ENCODE results near the gene DCAF11.

Gene DCAF11

DNA sequence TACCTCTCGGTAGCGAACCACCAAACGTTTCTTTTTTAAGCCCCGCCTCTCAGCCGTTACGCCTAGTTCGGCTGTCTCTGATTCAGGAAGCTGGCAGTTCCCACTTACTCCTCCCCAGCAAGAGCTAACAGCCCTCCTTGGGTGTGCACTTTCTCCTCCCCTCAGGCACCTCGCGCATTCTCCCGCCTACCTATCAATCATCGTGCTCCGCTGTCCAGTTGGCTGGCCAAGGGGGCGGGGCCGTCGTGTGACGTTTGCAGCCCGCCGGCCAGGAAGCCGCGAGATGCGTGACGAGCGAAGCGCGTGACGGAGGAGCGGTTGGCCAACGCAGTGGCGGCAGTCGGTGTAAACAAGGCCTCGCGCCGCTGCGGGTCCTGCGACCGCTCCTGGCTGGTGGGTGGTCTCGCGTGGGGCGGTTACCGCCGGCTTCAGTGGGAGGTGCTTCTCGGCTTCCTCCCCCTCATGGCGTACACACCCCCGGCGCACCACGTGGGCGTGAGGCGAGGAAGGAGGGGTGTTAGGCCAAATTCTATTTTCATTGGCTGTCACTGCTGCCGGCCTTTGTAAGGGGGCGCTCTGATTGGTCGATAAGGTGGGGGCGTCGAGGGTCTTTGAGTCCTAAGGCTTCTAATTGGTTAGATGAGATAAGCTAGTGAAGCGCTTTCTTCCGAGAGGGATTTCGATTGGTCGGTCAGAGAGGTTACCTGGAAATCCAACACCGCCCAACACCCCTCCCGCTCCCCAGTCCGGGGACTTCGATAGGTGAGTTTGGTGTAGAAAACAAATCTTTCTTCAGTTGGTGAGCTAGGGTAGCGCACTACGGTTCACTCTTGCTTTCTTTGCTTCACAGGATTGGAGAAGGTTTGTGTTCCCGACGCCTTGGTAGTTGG lies at the start of gene DCAF11, which contains the start of gene NRL:
DCAF11 (plus strand) TSS at position 246 of the 890 bp plus-strand sequence. CDS start 818 bp downstream, outside the sequence.
NRL (minus strand) TSS at position 418 of the 890 bp plus-strand sequence. CDS start 32,101 bp downstream, outside the sequence.
- no peaks in the 10 kb centered on the region for H3K9me3 Mint-ChIP-seq
- peak; percentile 99 for DNase-seq

DNA sequence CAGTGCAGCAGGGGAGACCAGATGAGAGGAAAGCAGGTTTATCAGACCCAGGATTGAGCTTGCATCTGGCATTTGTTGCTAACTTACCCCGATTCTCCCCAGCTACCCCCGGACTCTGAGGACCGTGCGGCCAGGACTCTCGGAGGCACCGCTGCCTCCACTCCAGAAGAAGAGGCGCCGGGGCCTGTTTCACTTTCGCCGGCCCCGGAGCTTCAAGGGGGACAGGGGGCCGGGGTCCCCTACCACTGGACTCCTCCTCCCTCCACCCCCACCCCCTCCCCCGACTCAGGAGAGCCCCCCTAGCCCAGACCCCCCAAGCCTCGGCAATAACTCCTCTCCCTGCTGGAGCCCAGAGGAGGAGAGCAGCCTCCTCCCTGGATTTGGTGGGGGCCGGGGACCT lies 49.7 kb upstream of the DCAF11 start:
- Mint-ChIP-seq H3K9me3 (no peaks in the 10 kb centered on the region), H3K36me3 (no peaks in the 10 kb centered on the region), H3K27me3 (peaks cover 46% of the 10 kb centered on the region), H3K4me1 (no peaks in the 10 kb centered on the region), H3K4me3 (no peak overlapping the region), H3K27ac (no peak overlapping the region)
- DNase-seq = no peak
- CTCF ChIA-PET = interaction anchor here (1.1 kb wide), 1 partner anchor 9 kb away, joined by 4 read pairs; no protein-coding TSS in a partner anchor

More for the DNA sequence above, at the start of gene DCAF11, which contains the start of gene NRL:
- H3K4me1 Mint-ChIP-seq = peaks cover 36% of the 10 kb centered on the region
- no peaks in the 10 kb centered on the region for H3K27me3 Mint-ChIP-seq
- H3K4me3 Mint-ChIP-seq = peak within 1 kb of the TSS; percentile 87
- peak within 1 kb of the TSS; percentile 99 for H3K27ac Mint-ChIP-seq
- peaks cover 48% of the 10 kb centered on the region for H3K36me3 Mint-ChIP-seq
- CTCF ChIA-PET = interaction anchor here (0.9 to 2.5 kb wide), 14 partner anchors 10 to 194 kb away, joined by 3 to 9 read pairs (median 4); partner anchors contain the start of genes CIDEB, IRF9, PSME1 and RNF31

DNA sequence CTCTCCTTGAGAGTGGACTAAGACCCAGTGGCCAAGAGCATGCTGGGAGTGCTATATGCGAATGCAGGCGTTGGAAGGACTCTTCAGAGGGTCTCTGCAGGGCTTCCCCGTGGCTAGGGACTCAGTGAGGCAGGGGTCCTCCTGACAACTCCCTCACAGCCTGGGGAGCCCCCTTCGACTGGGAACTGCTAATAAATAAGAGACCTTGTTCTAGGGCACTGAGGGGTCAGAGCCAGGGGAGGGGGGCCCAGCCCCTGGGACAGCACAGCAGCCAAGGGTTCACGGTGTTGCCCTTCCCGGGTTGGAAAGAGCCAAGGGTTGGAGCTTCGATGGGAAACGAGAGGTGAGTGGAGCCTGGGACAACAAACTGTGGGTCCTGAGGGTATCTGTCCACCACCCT lies 49.2 kb upstream of the DCAF11 start:
- H3K36me3 Mint-ChIP-seq = no peaks in the 10 kb centered on the region
- no peak overlapping the region for H3K27ac Mint-ChIP-seq
- H3K9me3 Mint-ChIP-seq = no peaks in the 10 kb centered on the region
- H3K4me3 Mint-ChIP-seq = no peak overlapping the region
- no peak for DNase-seq
- no peaks in the 10 kb centered on the region for H3K4me1 Mint-ChIP-seq
- H3K27me3 Mint-ChIP-seq = peaks cover 52% of the 10 kb centered on the region
- CTCF ChIA-PET = interaction anchor here (1.1 kb wide), 1 partner anchor 9 kb away, joined by 4 read pairs; no protein-coding TSS in a partner anchor

DNA sequence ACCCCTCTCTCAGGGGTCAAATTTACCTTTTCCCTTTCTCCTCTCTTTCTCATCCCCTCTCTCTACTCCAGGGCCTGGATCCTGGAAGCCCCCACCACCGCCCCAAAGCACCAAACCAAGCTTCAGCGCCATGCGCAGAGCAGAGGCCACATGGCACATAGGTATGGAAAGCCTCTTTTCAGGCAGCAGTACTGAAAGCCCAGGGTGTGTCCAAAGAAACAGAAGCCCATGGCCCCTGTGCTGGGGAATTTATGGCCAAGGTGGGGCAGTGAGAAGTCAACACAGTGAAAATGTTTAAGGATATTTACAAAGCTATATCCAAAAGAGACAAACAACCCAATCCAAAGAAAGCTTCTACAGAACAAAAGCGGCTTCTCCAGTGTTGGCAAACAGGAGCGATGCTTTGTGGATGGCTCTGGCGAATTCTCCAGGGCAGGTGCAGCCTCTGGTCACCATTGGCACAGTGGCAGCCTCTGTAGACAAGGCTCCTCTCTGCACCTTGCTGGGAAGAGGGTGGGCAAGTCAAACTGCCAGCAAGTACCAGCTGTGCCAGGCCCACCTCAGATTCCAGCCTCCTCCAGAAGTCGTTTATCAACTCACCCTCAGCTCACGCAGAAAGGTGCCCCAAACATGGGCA lies 48.0 kb upstream of the DCAF11 start:
- Mint-ChIP-seq H3K27me3 (peaks cover 53% of the 10 kb centered on the region), H3K36me3 (no peaks in the 10 kb centered on the region), H3K9me3 (no peaks in the 10 kb centered on the region), H3K27ac (no peak overlapping the region), H3K4me1 (no peaks in the 10 kb centered on the region), H3K4me3 (no peak overlapping the region)
- DNase-seq = no peak
- CTCF ChIA-PET = interaction anchor here (0.5 to 3.4 kb wide), 4 partner anchors 9 to 42 kb away, joined by 3 to 15 read pairs (median 3); no protein-coding TSS in a partner anchor

DNA sequence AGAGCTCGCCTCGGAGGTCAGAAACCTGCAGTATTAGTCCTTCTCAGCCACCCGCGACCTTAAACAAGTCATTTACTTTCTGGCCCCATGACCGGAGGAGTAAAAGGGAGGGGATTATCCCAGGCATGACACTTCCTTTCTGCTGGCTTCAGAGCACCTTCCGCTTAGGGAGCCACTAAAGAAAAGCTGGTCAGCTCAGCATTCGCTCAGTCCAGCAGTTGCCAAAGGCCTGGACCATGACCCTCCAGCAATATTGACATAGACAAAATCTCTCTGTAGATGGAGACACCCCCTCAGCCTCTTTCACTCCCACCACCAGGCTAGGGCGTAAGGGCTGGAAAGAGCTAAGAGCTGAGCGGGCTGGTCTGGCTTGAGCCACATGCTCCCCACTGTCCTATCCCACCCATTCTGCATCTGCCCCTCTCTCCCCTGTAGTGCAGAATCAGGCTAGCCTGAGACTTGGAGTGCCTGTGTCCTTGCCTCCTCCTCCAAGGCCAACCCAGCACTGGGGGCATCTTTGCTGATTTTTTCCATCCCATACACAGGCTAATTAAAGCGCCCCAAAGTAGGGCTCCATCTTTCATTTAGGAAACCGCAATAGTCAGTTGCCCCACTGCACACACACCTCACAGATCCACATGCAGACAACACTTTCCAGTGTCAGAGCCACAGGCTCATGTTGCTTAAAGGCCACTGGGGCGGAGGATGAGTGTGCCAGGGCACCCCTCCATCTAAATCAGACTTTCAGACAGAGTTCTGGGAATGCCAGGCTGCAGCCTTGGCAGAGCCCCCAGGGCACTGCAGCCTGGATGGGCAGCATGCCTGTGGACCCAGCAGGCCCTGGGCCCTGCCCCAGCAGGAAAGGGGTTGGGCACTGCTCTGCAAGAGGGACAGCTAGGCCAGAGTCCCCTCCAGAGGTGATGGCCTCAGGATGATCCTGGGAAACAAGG lies 47.2 kb upstream of the DCAF11 start:
- CTCF ChIA-PET = interaction anchor here (1.0 to 3.4 kb wide), 2 partner anchors 24 to 41 kb away, joined by 3 to 15 read pairs; no protein-coding TSS in a partner anchor
- no peaks in the 10 kb centered on the region for H3K9me3 Mint-ChIP-seq
- H3K27ac Mint-ChIP-seq = no peak overlapping the region
- H3K4me1 Mint-ChIP-seq = no peaks in the 10 kb centered on the region
- H3K27me3 Mint-ChIP-seq = peaks cover 53% of the 10 kb centered on the region
- H3K36me3 Mint-ChIP-seq = no peaks in the 10 kb centered on the region
- no peak for DNase-seq
- H3K4me3 Mint-ChIP-seq = no peak overlapping the region

DNA sequence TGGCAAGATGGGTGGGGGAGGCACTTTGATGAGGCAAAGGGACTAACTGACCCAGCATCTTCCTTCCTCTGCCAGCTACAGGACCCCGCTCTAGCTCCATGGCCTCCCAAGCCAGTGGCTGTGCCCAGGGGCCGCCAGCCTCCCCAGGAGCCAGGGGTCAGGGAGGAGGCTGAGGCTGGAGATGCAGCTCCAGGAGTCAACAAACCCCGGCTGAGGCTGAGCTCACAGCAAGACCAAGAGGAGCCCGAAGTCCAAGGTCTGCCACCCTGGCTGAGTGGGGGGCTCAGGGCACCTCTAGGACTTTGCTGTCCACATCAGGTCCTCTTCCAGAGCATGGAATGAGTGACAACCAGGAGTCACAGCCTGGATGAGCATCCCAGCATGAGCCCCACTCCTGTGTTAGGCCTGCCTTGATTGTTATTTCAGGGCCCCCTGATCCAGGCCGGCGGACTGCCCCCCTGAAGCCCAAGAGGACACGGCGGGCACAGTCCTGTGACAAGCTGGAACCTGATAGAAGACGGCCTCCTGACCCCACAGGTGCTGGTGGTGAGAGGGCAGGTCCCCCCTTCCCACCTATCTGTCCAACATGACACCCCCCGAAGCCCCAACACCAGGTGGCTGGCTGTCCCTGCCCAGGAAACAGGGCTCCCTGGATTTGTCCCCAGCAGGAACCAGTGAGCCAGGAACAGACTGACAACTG lies 45.7 kb upstream of the DCAF11 start:
- CTCF ChIA-PET = interaction anchor here (2.0 to 3.4 kb wide), 3 partner anchors 11 to 39 kb away, joined by 8 to 15 read pairs (median 11); no protein-coding TSS in a partner anchor
- H3K36me3 Mint-ChIP-seq = no peaks in the 10 kb centered on the region

DNA sequence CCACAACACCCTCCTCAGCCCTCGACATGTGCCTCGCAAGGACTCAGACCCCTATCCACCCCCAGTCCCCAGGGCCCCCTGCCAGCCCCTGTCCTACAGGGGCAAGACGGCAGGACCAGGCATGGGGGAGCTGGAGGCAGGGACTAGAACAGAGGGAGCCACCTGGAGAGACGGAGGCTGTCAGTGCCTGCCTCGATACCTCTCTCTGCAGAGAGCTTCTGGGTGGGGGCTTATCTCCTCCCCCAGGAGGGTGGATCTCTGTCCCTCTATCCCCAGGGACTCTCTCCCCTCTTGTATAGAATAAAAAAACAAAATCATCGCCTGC lies 45.2 kb upstream of the DCAF11 start:
- DNase-seq = no peak
- Mint-ChIP-seq H3K36me3 (no peaks in the 10 kb centered on the region), H3K9me3 (no peaks in the 10 kb centered on the region), H3K4me3 (no peak overlapping the region), H3K27me3 (peaks cover 53% of the 10 kb centered on the region), H3K4me1 (no peaks in the 10 kb centered on the region), H3K27ac (no peak overlapping the region)
- CTCF ChIA-PET = interaction anchor here (2.0 to 3.4 kb wide), 3 partner anchors 11 to 39 kb away, joined by 8 to 15 read pairs (median 11); no protein-coding TSS in a partner anchor

More for the DNA sequence above, 45.7 kb upstream of the DCAF11 start:
- H3K9me3 Mint-ChIP-seq = no peaks in the 10 kb centered on the region
- H3K27me3 Mint-ChIP-seq = peaks cover 52% of the 10 kb centered on the region
- H3K4me1 Mint-ChIP-seq = no peaks in the 10 kb centered on the region
- H3K4me3 Mint-ChIP-seq = no peak overlapping the region
- no peak for DNase-seq
- H3K27ac Mint-ChIP-seq = no peak overlapping the region

DNA sequence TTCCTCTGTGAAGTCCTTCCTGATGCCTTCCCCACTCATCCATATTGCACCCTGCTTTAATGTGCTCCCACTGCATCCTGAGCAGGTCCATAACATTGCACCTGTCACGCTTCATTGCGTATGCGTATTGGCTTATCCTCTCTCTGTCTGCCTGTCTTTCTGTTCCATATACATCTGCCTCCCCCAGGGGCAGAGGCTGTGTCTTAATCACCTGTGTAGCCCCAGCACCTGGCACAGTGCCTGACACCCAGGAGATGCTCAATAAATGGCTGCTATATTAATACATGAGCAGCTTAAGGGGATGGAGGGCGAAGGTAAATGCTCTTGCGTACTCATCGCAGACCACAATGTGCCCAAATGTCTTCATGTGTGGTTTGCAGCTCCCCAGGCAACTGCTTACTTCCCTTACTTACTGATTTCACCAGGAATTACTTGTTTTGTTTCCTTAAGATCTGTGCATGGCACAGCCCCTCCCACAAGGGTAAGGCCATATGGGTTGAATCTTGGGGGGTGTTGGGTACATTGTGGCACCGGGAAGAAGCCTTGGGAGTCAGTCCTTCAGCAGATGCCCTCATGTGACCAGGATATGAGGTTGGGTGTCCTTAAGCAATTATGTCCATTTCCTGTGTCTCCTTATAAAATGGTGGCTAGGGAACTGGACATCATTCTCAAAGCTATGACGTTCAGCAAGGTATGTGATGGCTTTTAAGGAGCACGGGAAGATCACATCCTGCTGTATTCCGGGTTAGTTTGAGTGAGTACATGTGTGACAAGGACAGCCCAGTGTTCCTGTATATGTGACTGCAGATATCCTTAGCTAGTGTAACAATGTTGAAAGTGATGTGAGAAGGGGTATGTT lies 44.1 kb upstream of the DCAF11 start:
- Mint-ChIP-seq H3K27me3 (peaks cover 47% of the 10 kb centered on the region), H3K4me1 (peaks cover 10% of the 10 kb centered on the region), H3K27ac (no peak overlapping the region), H3K36me3 (no peaks in the 10 kb centered on the region), H3K4me3 (no peak overlapping the region), H3K9me3 (no peaks in the 10 kb centered on the region)
- CTCF ChIA-PET = interaction anchor here (1.0 to 2.6 kb wide), 4 partner anchors 10 to 38 kb away, joined by 4 to 11 read pairs (median 7); no protein-coding TSS in a partner anchor
- DNase-seq = no peak

DNA sequence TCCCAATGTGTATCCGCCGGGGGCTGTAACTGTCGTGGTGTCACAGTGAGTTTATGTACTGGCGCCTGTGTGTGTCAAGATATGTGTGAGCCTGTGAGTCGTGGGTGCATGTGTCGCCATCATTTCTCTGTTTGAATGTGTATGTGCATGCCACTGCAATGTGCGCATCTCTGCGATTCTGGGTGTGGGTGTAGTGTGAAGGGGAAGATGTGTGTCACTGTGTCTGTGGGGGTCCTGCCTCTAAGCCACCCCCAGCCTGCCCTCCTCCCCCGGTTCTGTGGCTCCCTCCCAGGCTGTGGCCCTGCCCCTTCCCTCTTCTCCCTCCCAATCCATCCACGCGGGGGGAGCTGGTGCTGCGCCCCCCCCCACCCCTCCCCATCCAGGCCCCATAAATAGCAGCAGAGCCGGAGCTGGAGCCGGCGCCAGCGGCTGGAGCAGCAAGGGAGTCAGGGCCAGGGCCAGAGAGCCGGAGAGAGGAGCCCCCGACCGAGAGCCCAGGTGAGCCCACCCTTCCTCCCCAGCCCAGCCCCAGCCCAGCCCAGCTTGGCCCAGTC lies 43.4 kb upstream of the DCAF11 start, which contains the start of gene CPNE6:
CPNE6 (plus strand) TSS at position 419 of the 554 bp plus-strand sequence. CDS start 1,375 bp downstream, outside the sequence.
- DNase-seq = no peak
- no peaks in the 10 kb centered on the region for H3K36me3 Mint-ChIP-seq
- CTCF ChIA-PET = interaction anchor here (1.1 to 12.4 kb wide), 2 partner anchors 13 to 22 kb away, joined by 4 to 107 read pairs; partner anchors contain the start of gene PCK2
- no peak within 1 kb of the TSS for H3K4me3 Mint-ChIP-seq
- H3K4me1 Mint-ChIP-seq = peaks cover 17% of the 10 kb centered on the region
- H3K9me3 Mint-ChIP-seq = no peaks in the 10 kb centered on the region
- H3K27me3 Mint-ChIP-seq = peaks cover 47% of the 10 kb centered on the region
- no peak within 1 kb of the TSS for H3K27ac Mint-ChIP-seq

DNA sequence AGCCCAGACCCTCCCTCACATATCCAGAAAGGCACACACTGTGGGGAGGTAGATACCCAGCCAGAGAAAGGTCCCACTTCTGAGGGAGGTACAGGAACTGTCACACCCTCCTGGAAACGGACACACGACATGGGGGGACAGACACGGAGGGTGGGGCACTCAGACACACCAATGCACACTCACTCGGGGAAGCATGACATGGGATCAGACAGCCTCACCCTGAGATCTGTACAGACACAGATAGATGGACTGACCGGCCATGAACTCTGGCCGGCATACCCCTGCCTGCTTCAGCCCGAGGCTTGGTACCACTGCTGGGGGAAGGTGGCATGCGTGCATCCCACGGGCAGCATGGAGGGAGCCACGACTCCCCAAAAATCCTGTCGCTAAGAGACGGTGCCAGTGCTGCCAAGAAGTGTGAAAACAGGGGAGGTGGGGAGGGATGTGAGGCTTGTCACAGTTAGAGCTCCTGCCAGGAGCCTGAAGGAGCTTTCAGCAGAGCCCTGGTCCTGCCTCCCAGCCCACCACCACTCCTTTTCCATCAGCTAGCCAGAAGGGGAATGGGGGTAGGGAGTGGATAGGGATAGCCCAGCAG lies 42.6 kb upstream of the DCAF11 start:
- Mint-ChIP-seq H3K27ac (no peak overlapping the region), H3K4me1 (peaks cover 23% of the 10 kb centered on the region), H3K36me3 (no peaks in the 10 kb centered on the region), H3K4me3 (no peak overlapping the region), H3K27me3 (peaks cover 40% of the 10 kb centered on the region), H3K9me3 (no peaks in the 10 kb centered on the region)
- CTCF ChIA-PET = interaction anchor here (1.0 to 12.4 kb wide), 2 partner anchors 11 to 21 kb away, joined by 4 to 107 read pairs; partner anchors contain the start of gene PCK2
- DNase-seq = no peak

DNA sequence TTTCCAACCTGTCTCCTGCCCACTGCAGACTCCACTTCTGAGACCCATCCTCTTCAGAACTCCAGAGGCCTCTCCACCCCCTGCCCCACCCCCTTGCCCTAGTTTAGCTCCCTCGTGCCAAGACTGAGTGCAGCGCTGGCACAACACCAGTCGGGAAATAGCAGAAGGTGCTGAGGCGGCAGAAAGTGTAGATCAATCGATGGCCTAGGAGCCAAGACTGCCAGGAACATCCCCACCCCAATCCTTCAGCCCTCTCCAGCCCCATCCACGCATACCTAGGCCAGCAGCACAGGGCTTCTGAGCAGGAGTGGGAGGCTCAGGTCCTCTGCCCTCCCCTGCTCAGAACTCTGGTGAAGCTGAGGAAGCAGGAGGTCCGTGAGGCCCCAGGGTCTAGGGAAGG lies 42.1 kb upstream of the DCAF11 start:
- H3K9me3 Mint-ChIP-seq = no peaks in the 10 kb centered on the region
- CTCF ChIA-PET = interaction anchor here (1.0 to 12.4 kb wide), 4 partner anchors 11 to 20 kb away, joined by 3 to 107 read pairs (median 4); partner anchors contain the start of gene PCK2
- no peaks in the 10 kb centered on the region for H3K36me3 Mint-ChIP-seq
- H3K4me3 Mint-ChIP-seq = no peak overlapping the region
- H3K4me1 Mint-ChIP-seq = peaks cover 25% of the 10 kb centered on the region
- H3K27me3 Mint-ChIP-seq = peaks cover 39% of the 10 kb centered on the region
- no peak for DNase-seq
- H3K27ac Mint-ChIP-seq = no peak overlapping the region
